Small intestine (tissue), 7 donors: ENCODE data around the gene ANKMY1. TPM values are rescaled to one million over a fixed set of nuclear protein-coding genes. Genes with fewer than 3 reads are reported as not detected.

ENCODE experiments used
- DNase-seq, 2 donors: peaks; one replicate each; pipeline versions ENCODE4 v3.0.0 to v3.0.0-alpha.2; 2013
- FAIRE-seq: peaks from 2 replicates; lab custom pipeline; 2012; peaks lifted over from hg19 to GRCh38; lab: Jason Lieb, UNC
- H3K27ac ChIP-seq, 3 donors: one replicate each; pipeline ENCODE4 v1.5.1; 2013; ENCODE audit warnings: low read length in 2 of 3, mild to moderate bottlenecking in 2 of 3, control low read depth in 1 of 3, inconsistent platforms in 1 of 3, low read depth in 1 of 3, moderate library complexity in 1 of 3
- H3K27me3 ChIP-seq, 3 donors: one replicate each; pipeline ENCODE4 v1.6.1; 2013; ENCODE audit warnings: low read length in 3 of 3, inconsistent platforms in 1 of 3; ENCODE audit not compliant: control insufficient read depth in 3 of 3, insufficient read depth in 3 of 3
- H3K36me3 ChIP-seq, 3 donors: one replicate each; pipeline ENCODE4 v1.6.1; 2013; ENCODE audit warnings: low read length in 3 of 3, inconsistent platforms in 1 of 3, low read depth in 1 of 3, mild to moderate bottlenecking in 1 of 3, moderate library complexity in 1 of 3; ENCODE audit not compliant: control insufficient read depth in 3 of 3, insufficient read depth in 2 of 3
- H3K4me1 ChIP-seq, 3 donors: one replicate each; pipeline ENCODE4 v1.6.1; 2013; ENCODE audit warnings: low read length in 2 of 3, inconsistent platforms in 1 of 3, low read depth in 1 of 3, mild to moderate bottlenecking in 1 of 3, moderate library complexity in 1 of 3; ENCODE audit not compliant: control insufficient read depth in 3 of 3, insufficient read depth in 2 of 3
- H3K4me3 ChIP-seq, 3 donors: one replicate each; pipeline ENCODE4 v1.5.1; 2013; ENCODE audit warnings: low read length in 3 of 3, control low read depth in 1 of 3, inconsistent platforms in 1 of 3, low read depth in 1 of 3, mild to moderate bottlenecking in 1 of 3, moderate library complexity in 1 of 3
- H3K9me3 ChIP-seq, 2 donors: one replicate each; pipeline ENCODE4 v1.6.1; 2013; ENCODE audit warnings: low read depth in 1 of 2, low read length in 1 of 2; ENCODE audit not compliant: control insufficient read depth in 2 of 2, insufficient read depth in 1 of 2
- WGBS, 3 donors: extraction: QIAGEN DNeasy Blood & Tissue Kit; methylation state at CpG; one replicate each; pipeline ENCODE4 v1.1.7; 2013; 5-methylcytosine and 5-hydroxymethylcytosine counted together
- polyA plus RNA-seq, 4 donors: library from polyadenylated mRNA; stranded (reverse) in 3 of 4; unstranded in 1 of 4; fragments of 200-250 nt in 3 of 4; fragments of 120-200 nt in 1 of 4; gene quantifications; one replicate each; pipeline versions ENCODE4 v1.2.1 to v1.2.3, GENCODE V29; 2013
- donor health status: healthy with polysubstance abuse.
- donor health status: control.
- donor health status: control.
- donor health status: Bipolar disorder and iron deficiency.
- donor health status: healthy.

ANKMY1 gene
- polyA plus RNA-seq, 4 donors, result 3.4 to 13.0 (median 5.9) TPM

DNA sequence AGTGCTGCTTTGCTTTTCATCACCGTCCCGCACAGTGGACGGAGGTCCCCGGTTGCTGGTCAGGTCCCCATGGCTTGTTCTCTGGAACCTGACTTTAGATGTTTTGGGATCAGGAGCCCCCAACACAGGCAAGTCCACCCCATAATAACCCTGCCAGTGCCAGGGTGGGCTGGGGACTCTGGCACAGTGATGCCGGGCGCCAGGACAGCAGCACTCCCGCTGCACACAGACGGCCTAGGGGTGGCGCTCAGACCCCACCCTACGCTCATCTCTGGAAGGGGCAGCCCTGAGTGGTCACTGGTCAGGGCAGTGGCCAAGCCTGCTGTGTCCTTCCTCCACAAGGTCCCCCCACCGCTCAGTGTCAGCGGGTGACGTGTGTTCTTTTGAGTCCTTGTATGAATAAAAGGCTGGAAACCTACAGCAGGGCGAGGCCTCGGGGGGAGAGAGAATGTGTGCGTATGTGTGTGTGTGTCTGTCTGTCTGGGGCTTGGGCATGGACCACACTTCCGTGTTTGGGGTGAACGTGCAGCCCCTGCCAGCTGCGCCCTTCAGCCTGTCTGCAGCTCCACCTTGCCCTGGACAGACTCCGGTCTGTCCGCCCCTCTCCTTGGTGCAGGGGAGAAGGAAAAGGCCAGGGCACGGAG lies 90.0 kb downstream of the ANKMY1 start:
- Histone ChIP-seq H3K4me1 (no peaks in the 10 kb centered on the region), H3K27ac (no peak overlapping the region), H3K9me3 (peaks cover 0 to 10% of the 10 kb centered on the region in 2 donors), H3K4me3 (no peak overlapping the region), H3K27me3 (no peaks in the 10 kb centered on the region), H3K36me3 (peaks cover 0 to 16% (median 0%) of the 10 kb centered on the region in 3 donors)
- 86 to 89% (median 86%) methylated on average over 19 to 22 of the region's 22 CpGs for WGBS, 3 donors
- DNase-seq (no peak), FAIRE-seq (no peak)

DNA sequence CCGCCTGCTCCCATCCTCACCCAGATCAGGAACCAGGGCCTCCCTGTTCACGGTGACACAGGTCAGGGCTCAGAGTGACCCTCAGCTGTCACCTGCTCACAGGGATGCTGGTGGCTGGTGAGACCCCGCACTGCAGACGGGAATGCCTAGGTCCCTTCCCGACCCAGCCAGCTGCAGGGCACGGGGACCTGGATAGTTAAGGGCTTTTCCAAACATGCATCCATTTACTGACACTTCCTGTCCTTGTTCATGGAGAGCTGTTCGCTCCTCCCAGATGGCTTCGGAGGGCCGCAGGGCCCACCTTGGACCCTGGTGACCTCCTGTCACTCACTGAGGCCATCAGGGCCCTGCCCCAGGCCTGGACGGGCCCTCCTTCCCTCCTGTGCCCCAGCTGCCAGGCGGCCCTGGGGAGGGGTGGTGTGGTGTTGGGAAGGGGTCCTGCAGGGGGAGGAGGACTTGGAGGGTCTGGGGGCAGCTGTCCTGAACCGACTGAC lies 90.6 kb downstream of the ANKMY1 start:
- Histone ChIP-seq H3K36me3 (peaks cover 0 to 16% (median 0%) of the 10 kb centered on the region in 3 donors), H3K27ac (no peak overlapping the region), H3K9me3 (peaks cover 0 to 4% of the 10 kb centered on the region in 2 donors), H3K4me3 (no peak overlapping the region), H3K27me3 (no peaks in the 10 kb centered on the region), H3K4me1 (no peaks in the 10 kb centered on the region)
- FAIRE-seq (no peak), DNase-seq (no peak)
- WGBS, 3 donors, result 68 to 75% (median 75%) methylated on average over 12 of the region's 12 CpGs

DNA sequence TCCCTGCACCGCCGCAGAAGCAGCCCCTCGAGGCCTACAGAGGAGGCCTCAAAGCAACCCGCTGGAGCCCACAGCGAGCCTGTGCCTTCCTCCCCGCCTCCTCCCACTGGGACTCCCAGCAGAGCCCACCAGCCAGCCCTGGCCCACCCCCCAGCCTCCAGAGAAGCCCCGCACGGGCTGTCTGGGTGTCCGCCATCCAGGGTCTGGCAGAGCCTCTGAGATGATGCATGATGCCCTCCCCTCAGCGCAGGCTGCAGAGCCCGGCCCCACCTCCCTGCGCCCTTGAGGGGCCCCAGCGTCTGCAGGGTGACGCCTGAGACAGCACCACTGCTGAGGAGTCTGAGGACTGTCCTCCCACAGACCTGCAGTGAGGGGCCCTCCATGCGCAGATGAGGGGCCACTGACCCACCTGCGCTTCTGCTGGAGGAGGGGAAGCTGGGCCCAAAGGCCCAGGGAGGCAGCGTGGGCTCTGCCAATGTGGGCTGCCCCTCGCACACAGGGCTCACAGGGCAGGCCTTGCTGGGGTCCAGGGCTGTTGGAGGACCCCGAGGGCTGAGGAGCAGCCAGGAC lies 91.1 kb downstream of the ANKMY1 start:
- Histone ChIP-seq H3K27ac (no peak overlapping the region), H3K9me3 (no peaks in the 10 kb centered on the region), H3K27me3 (no peaks in the 10 kb centered on the region), H3K4me1 (no peaks in the 10 kb centered on the region), H3K36me3 (peaks cover 0 to 16% (median 0%) of the 10 kb centered on the region in 3 donors), H3K4me3 (no peak overlapping the region)
- WGBS, 3 donors, result 78 to 83% (median 83%) methylated on average over 18 to 19 of the region's 19 CpGs
- FAIRE-seq (no peak), DNase-seq (no peak)

DNA sequence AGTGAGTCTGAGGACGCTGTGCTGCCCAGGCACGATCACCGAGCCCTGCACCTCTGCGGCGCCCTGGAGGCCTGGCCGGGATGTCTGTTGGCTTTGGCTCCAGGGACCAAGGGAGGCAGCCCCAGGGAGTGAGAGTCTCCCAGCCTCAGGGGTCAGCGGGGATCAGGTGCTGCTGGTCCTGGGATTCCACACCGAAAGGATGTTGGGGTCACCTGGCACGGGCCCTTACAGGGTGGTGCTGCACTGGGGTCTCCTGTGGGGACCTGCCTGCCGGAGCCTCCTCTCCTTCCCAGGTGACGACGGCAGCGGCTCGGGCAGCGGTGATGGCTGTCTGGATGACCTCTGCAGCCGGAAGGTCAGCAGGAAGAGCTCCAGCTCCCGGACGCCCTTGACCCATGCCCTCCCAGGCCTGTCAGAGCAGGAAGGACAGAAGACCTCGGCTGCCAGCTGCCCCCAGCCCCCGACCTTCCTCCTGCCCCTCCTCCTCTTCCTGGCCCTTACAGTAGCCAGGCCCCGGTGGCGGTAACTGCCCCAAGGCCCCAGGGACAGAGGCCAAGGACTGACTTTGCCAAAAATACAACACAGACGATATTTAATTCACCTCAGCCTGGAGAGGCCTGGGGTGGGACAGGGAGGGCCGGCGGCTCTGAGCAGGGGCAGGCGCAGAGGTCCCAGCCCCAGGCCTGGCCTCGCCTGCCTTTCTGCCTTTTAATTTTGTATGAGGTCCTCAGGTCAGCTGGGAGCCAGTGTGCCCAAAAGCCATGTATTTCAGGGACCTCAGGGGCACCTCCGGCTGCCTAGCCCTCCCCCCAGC lies 91.8 kb downstream of the ANKMY1 start:
- no peaks in the 10 kb centered on the region for H3K27me3 ChIP-seq
- FAIRE-seq (no peak), DNase-seq (no peak)
- peaks cover 0 to 16% (median 0%) of the 10 kb centered on the region in 3 donors for H3K36me3 ChIP-seq
- no peak overlapping the region for H3K27ac ChIP-seq
- H3K4me1 ChIP-seq, result no peaks in the 10 kb centered on the region
- 74 to 76% (median 76%) methylated on average over 20 to 28 of the region's 28 CpGs for WGBS, 3 donors
- H3K4me3 ChIP-seq, result no peak overlapping the region
- no peaks in the 10 kb centered on the region for H3K9me3 ChIP-seq

DNA sequence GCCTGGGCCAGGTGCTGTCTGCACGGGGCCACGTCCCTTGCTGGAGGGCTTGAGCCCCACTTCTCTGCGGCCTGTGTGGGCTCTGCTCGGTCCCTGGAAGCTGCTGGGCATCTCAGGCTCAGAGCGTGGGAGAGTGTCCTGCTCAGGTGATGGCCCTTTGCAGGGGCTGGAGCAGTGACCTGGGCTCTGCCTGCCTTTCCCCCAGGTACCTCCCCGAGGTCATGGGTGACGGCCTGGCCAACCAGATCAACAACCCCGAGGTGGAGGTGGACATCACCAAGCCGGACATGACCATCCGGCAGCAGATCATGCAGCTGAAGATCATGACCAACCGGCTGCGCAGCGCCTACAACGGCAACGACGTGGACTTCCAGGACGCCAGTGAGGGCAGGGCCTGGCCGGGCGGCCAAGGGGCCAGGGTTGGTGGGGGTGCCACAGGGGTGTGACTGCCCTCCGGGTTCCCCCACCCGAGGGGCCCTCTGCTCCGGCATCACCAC lies 92.5 kb downstream of the ANKMY1 start:
- Histone ChIP-seq H3K36me3 (peaks cover 0 to 16% (median 0%) of the 10 kb centered on the region in 3 donors), H3K4me1 (no peaks in the 10 kb centered on the region), H3K27me3 (no peaks in the 10 kb centered on the region), H3K27ac (no peak overlapping the region), H3K9me3 (no peaks in the 10 kb centered on the region), H3K4me3 (no peak overlapping the region)
- 91 to 92% (median 92%) methylated on average over 21 to 22 of the region's 22 CpGs for WGBS, 3 donors
- DNase-seq (no peak), FAIRE-seq (no peak)

DNA sequence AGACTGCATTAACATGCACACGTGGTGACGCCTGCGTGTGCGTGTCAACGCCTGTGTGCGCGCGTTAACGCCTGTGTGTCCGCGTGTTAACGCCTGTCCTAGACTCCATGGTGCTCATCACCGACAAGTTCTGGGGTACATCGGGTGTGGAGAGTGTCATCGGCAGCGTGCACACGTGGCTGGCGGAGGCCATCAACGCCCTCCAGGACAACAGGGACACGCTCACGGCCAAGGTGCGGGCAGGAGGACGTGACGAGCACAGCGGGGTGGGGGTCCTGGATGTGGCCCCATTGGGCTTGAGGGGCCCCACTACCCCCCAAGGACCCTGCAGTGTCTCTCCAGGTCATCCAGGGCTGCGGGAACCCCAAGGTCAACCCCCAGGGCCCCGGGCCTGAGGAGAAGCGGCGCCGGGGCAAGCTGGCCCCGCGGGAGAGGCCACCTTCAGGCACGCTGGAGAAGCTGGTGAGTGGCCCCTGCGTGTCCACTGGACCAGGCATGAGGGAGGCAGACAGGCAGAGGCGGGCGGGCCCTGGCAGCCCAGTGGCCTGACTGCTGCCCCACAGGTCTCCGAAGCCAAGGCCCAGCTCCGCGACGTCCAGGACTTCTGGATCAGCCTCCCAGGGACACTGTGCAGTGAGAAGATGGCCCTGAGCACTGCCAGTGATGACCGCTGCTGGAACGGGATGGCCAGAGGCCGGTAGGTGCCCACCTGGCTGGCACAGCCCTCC lies 93.1 kb downstream of the ANKMY1 start:
- Histone ChIP-seq H3K4me1 (no peaks in the 10 kb centered on the region), H3K9me3 (no peaks in the 10 kb centered on the region), H3K27ac (no peak overlapping the region), H3K27me3 (no peaks in the 10 kb centered on the region), H3K4me3 (no peak overlapping the region), H3K36me3 (peaks cover 0 to 16% (median 0%) of the 10 kb centered on the region in 3 donors)
- WGBS, 3 donors, result 93 to 96% (median 93%) methylated on average over 40 to 43 of the region's 43 CpGs
- FAIRE-seq (no peak), DNase-seq (no peak)

DNA sequence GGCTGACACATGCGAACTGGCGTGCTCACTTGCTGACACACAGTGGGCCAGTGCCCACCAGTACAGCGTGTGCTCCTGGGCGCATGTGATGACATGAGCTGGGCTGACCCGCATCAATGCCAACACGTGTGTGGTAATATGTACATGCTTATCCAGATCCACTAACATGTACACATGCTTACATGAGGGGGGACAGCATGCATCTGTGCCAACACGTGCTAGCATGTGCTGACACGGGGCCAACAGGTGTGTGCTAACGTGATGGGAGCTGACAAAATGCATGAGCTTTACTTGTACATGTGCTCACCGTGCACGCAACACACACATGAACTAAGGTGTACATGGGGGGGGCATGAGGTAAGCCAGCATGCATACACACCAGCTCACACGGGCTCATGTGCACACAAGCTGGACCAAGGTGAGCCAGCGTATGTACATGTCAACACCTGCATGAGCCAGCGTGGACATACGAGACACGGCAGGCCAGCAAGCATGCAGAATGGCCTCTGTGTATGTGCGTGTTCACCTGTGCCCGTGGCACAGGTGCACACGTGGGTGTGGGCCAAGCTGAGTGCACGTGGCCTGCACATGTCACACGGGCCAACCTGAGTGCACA lies 93.8 kb downstream of the ANKMY1 start:
- Histone ChIP-seq H3K4me1 (no peaks in the 10 kb centered on the region), H3K27ac (no peak overlapping the region), H3K9me3 (no peaks in the 10 kb centered on the region), H3K36me3 (peaks cover 0 to 16% (median 0%) of the 10 kb centered on the region in 3 donors), H3K27me3 (no peaks in the 10 kb centered on the region), H3K4me3 (no peak overlapping the region)
- FAIRE-seq (no peak), DNase-seq (no peak)
- 92 to 96% (median 95%) methylated on average over 21 of the region's 21 CpGs for WGBS, 3 donors
